H1 (cell line): ENCODE results near the gene TNFRSF8. TPM values are rescaled to one million over a fixed set of nuclear protein-coding genes. Genes with fewer than 3 reads are reported as not detected.

Experiments
- BCL11A ChIP-seq, 2 experiments: IDR thresholded peaks; one replicate each; pipeline ENCODE4 v1.6.1; 2011; ENCODE audit warnings: low read depth in 2 of 2, low read length in 2 of 2, mild to moderate bottlenecking in 2 of 2
- BRCA1 ChIP-seq: IDR thresholded peaks from 2 replicates; pipeline ENCODE4 v1.6.1; 2012; ENCODE audit warnings: low read depth, low read length, improper control_type of control experiment
- CHD7 ChIP-seq: fragments of 300-600 bp; sonication (generic); IDR thresholded peaks from 2 replicates; pipeline ENCODE4 v1.7.1; 2012; ENCODE audit warnings: low read length, moderate library complexity, mild to moderate bottlenecking, inconsistent platforms; ENCODE audit not compliant: insufficient replicate concordance
- MAFK ChIP-seq: IDR thresholded peaks from 2 replicates; pipeline ENCODE4 v1.6.1; 2012; ENCODE audit warnings: low read depth, mild to moderate bottlenecking, improper control_type of control experiment, low read length
- RAD21 ChIP-seq, 2 experiments: IDR thresholded peaks in 1 of 2; conservative IDR thresholded peaks in 1 of 2; 2 replicates each; pipeline ENCODE4 v1.6.1; 2011; ENCODE audit warnings: low read depth in 2 of 2, low read length in 2 of 2, improper control_type of control experiment in 1 of 2, inconsistent platforms in 1 of 2, mild to moderate bottlenecking in 1 of 2, moderate library complexity in 1 of 2
- YY1 ChIP-seq: IDR thresholded peaks from 2 replicates; pipeline ENCODE4 v1.6.1; 2011; ENCODE audit warnings: low read depth, mild to moderate bottlenecking, low read length
- polyA plus RNA-seq, 7 experiments: library from polyadenylated mRNA; depleted of rRNA in 3 of 7; stranded (reverse) in 5 of 7; unstranded in 2 of 7; fragments of >200 nt in 5 of 7; fragments of 200-250 nt in 2 of 7; gene quantifications; 1 replicate in 5 of 7; 2 replicates in 1 of 7; 4 replicates in 1 of 7; pipeline versions ENCODE4 v1.2.1 to v1.2.3, GENCODE V29; 2011 to 2013; ENCODE audit warnings: missing spikeins in 2 of 7, mixed read lengths in 2 of 7
- total RNA-seq: library from RNA; stranded (reverse); fragmentation: NEBNext Ultra II Directional; extraction: Animal tissue kit (Norgen Biotek cat#: 25700); gene quantifications from 2 replicates; pipeline ENCODE4 v1.2.1, GENCODE V29; 2021
- TF ChIP-seq, protein P1 (sequence below), 3 experiments: IDR thresholded peaks; 1 replicate in 2 of 3; 2 replicates in 1 of 3; pipeline versions ENCODE4 v1.5.1 to v1.6.1; 2011; ENCODE audit warnings: low read length in 3 of 3, mild to moderate bottlenecking in 3 of 3, inconsistent platforms in 2 of 3, low read depth in 1 of 3, moderate library complexity in 1 of 3; ENCODE audit not compliant: insufficient read depth in 1 of 3; ENCODE audit errors: control extremely low read depth in 1 of 3

The TNFRSF8 gene
- total and polyA plus RNA-seq, 2 of the 8 experiments (the other 6 are each of a cell fraction or from before 2014, with no cell fraction given) = 23.2 to 32.7 TPM

DNA sequence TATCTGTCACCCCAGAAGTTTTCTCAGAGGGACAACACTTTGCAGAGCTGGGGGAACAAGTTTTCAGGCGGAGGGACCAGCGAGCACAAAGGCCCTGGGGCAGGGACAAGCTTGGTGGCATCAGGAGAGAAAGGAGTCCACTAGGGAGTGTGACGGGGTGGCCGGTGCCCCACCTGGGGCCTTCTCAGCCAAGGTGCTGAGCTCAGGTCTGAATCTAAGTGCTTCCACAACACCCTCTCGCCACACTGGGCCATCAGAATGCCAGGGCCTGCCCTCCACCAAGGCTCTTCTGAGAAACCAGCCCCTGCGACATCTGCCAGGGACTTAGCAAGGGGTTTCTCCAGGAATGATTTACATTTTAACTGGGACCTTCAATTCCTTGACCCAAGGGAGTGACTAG is 7.8 kb upstream of the TNFRSF8 start (continued):
- TF ChIP-seq CHD7 (no peak), BRCA1 (no peak), MAFK (no peak), RAD21 (IDR thresholded peaks at IDR 0.05 in 1 of 2, conservative IDR thresholded peaks at IDR 0.05 in 1 of 2; ENCODE audit: low read depth in 2 of 2, low read length in 2 of 2) (no peak), BCL11A (IDR thresholded peaks at IDR 0.05; ENCODE audit: low read depth in 2 of 2, low read length in 2 of 2) (no peak), YY1 (no peak)
- TF ChIP-seq, protein P1, sequence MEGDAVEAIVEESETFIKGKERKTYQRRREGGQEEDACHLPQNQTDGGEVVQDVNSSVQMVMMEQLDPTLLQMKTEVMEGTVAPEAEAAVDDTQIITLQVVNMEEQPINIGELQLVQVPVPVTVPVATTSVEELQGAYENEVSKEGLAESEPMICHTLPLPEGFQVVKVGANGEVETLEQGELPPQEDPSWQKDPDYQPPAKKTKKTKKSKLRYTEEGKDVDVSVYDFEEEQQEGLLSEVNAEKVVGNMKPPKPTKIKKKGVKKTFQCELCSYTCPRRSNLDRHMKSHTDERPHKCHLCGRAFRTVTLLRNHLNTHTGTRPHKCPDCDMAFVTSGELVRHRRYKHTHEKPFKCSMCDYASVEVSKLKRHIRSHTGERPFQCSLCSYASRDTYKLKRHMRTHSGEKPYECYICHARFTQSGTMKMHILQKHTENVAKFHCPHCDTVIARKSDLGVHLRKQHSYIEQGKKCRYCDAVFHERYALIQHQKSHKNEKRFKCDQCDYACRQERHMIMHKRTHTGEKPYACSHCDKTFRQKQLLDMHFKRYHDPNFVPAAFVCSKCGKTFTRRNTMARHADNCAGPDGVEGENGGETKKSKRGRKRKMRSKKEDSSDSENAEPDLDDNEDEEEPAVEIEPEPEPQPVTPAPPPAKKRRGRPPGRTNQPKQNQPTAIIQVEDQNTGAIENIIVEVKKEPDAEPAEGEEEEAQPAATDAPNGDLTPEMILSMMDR (IDR thresholded peaks at IDR 0.05; ENCODE audit: control extremely low read depth in 1 of 3, insufficient read depth in 1 of 3, low read depth in 1 of 3, low read length in 3 of 3) = no peak
